Hepatic stellate cell (primary cell): ENCODE results near the gene RGCC.

ENCODE experiments used
- DNase-seq: peaks from one replicate; pipeline ENCODE4 v3.0.0; 2011; ENCODE audit warnings: low spot score

The RGCC gene

DNA sequence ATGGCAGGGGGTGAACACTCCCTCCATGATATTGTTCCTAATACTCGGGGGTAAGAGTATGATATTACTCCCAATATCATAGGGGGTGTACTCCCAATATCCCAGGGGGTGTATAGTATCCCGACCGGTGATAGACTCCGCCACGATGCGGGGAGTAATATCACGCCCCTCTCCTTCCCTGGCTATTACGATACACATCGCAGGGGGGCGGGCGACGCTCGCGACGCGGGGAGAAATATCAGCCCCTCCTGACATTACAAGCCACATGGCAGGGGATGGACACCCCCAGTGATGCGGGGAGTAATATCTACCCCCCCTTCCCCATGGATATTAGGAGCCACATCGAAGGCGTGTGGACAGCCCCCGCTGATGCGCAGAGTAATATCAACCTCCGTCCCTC lies 3.2 kb upstream of the RGCC start:
- no peak for DNase-seq

DNA sequence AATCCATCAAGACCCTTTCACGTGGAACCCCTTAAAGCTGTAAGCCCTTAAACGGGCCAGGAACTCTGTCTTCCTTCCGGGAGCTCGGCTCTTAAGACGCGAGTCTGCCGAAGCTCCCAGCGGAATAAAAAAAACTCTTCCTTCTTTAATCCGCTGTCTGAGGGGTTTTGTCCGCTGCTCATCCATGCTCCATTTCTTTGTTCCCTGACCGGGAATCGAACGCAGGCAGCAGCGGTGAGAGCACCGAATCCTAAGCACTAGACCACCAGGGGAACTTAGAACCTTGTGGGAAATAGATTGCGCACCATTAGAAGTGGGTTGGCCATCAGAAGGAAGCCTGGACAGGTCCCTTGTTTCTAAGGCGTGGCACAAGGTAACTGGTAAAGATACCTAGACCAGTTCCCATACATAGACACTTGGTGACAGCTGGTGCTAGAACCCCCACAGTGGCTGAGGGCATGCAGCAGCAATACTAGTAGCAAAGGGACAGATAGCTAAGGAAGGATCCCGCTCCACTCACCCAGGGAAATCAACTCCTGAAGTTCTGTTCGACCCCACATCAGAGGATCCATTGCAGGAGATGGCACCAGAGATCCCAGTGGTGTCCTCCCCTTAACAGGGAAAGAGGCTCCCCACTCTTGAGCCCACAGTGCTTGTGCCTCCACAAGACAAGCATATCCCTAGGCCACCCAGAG lies 1.5 kb upstream of the RGCC start:
- DNase-seq = no peak

DNA sequence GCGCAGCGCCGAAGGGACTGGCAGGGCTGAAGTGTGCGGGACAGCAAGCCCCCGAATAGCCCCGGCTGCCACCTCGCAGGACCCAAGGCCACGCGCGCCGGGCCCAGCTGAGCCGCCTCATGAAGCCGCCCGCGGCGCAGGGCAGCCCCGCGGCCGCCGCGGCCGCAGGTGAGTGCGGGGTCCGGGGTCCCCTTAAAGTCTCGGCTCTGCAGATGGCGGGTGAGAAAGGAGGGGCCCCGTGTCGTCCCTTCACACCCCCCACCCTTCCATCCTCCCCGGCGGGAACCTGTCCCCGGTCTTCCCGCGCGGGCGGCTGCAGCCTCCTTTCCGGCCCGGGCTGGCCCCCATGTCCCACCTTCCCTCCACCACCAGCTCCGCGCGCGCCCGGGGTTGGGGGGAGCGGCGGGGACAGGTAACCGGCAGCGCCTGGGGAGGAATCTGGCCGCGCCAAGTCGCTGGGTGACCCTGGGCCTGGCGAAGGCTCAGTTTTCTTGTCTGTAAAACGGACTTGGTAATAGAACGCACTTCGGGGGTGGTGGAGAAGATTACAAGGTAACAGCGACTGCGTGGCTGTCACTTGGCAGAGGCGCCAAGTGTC lies 338 bp downstream of the RGCC start:
- DNase-seq = no peak

DNA sequence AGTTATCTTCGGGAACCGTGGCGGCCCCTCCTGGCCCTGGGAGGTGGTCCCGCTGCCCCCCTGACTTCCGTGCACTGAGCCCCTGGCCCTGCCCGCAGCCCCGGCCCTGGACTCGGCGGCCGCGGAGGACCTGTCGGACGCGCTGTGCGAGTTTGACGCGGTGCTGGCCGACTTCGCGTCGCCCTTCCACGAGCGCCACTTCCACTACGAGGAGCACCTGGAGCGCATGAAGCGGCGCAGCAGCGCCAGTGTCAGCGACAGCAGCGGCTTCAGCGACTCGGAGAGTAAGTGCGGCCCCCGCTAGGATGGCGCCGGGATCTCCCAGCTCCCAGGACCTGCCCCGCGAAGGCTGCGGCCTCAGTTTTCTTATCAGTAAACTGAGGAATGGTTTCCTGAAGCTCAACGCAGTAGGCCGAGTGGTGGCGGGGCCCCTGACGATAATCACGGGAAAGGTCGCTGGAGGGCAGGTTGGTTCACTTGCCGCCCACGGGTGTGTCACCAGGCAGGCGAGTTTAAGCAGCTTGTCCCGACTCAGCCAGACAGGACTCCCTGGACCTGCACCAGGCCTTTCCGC lies 924 bp downstream of the RGCC start:
- peak; percentile 29 for DNase-seq

DNA sequence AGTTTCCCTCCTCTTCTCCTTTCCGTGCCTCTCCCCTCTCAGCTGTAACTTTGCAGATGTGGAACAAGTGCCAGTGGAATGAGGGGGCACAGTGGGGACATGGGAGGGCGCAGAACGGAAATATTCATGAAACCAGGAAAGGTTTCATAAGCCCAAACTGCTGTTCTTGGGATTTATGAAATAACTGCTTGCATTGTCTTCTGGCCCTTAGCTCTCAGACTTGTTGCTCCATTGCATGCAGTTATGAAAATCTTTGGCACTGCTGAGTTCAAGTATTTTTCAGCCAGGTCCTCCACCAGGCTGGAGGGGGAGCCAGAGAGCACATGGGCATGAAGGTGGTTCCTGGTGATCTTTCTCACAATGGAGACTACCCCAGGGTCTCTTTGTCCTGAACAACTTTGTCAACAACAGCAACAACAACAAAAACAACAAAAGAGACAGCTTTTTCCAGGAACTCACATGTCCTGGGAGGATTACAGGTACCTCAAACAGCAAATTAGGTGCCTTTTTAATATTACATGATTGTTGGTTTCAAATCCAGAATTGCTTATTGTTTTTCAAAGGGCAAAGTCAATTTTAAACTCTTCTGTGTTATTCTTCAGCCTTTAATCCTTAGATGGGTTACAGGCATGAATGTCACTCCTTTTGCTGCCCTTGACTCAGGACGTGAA lies 1.5 kb downstream of the RGCC start:
- peak; percentile 59 for DNase-seq

DNA sequence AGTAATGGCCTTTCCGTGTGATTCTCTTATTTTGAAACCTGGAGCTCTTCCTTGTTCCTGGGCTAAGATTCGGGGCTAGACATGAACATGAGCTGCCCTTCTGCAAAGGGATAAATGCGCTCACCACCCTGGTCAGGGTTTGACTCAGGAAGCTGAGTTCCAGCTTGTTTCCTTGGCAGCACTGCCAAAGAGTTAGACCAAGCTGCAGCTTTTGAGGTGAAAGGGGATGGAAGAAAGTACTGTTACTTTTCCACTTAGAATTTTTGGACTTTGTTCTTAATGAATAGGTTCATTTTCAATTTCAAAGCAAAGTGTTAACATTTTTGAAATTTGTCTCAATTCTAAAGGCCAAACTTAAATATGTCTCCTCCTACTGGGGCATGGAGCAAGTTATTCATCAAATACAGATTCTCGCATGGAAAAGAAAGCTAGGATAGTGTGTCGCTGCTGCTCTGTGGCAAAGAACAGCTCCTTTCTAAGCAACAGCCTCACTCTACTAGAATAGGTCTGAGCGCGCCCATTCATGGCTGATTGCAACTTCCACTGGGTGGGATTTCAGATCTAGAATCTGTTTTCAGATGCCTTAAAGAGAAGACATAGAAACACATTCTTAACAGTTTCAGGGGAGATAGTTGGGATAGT lies 2.2 kb downstream of the RGCC start:
- DNase-seq = no peak

DNA sequence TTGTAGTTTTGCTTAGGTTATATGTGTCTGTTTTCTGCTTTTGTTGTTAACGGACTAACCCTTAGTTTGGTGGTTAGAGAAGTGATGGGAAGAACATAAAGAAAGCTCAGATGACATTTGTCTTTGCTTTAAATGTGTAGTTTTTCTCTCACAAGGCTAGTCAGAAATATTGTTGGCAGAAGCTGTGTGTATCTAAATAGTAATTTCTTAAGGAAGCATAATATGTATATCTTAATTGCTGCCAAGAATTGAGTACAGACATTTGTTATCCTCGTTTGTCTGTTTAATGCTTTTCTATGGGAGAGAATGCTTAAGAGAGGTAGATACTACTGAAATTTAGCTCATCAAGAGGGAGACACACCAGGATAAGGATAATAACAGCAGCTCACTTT lies 2.7 kb downstream of the RGCC start:
- DNase-seq = no peak

DNA sequence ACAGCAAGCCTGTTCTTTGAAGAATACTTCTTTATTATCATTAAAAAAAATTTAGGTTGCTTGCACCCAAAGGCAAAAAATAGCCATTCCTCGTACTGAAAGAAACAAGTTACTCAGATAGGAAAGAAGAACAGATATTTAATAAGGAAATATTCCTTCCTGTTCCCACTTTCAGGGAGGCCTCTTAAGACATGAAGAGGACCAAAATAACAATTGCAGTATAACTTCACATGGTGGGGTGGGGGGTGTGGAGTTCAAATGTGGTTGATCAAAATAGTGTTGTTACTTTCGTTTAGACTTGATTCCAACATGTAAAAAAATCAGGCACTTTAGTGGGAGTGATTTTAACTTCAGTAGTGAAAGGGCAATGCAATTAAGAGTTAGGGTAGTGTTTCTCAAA lies 3.6 kb downstream of the RGCC start:
- no peak for DNase-seq

DNA sequence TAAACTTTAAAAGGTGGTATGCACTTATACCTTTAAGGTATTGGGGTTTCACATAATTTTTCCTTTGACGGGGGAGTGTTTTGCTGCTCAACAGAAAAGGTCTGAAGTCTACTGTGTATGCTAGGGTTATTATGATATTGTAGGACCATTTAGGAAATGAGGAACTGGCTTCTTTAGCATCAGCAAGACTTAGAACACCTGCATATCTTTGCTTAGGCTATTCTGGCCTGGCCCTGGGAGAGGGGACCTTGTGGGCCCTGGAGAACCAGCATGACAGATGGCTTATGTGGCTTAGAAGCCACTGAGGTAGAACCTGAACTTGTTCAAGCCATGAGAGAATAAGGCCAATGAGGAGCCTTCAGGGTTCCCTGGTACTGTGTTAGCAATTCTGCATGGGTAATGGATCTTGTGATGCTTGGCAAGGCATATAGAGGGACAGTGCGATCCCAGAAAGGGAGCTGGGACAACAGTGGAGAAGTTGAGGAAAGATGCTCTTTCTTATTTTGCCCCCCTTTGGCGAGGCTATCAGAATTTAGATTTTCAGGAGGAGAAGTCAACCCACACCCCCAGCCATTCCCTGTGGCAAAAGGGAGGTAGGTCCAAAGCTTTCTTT lies 4.3 kb downstream of the RGCC start:
- no peak for DNase-seq

DNA sequence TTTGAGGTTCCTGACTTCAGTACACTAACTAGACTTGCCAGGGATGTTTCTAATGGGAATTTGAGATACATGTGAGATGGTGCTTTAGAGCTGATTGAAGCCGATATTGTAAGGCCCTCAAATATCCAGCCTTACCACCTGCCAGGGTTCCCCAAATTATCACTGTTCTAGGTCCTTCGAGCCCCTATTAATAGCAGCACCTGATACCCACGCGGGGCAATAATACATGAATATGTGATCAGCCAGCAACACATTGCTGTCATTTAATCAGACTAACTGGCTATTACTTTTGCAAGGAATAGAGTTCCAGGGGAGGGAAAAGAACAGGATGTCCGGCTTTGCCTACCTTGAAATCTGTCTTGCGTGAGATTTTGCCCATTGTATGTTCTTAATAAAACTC lies 5.1 kb downstream of the RGCC start:
- no peak for DNase-seq

DNA sequence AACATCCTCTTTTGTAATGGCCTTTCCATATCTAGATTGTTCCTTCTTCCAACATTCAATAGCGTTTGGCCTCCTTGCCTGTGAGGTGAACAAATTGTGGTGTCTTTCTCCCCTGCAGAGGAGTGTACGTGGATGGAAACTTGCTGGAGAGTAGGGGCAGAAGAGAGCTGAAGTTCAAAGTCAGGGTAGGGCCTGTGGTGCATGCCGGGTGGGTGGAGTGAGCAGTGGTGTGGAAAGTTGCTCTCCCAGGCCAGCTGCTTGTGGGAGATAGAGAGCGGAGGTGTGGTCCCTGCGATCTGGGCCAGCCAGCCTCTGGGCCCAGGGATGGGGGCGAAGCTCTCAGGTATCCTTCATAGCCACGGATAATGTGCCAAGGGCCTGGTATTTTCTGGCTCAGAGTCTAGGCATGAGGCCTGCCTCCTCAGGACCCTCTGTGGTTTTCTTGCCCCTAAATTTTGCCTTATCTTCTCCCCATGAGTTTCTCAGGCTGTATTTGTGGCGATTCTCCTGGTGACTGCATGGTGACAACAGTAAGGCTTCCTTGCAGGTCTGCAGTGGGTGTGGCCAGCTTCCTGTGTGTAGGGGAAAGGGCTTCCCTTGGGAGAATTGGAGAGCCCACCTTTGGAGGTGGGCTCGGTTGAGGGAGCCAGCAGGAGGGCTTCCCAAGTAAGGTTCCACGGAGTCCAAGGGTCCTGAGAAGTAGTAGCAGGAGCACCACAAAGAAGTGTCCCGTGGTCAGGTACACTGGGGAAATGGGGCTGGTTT lies 6.7 kb downstream of the RGCC start:
- no peak for DNase-seq

DNA sequence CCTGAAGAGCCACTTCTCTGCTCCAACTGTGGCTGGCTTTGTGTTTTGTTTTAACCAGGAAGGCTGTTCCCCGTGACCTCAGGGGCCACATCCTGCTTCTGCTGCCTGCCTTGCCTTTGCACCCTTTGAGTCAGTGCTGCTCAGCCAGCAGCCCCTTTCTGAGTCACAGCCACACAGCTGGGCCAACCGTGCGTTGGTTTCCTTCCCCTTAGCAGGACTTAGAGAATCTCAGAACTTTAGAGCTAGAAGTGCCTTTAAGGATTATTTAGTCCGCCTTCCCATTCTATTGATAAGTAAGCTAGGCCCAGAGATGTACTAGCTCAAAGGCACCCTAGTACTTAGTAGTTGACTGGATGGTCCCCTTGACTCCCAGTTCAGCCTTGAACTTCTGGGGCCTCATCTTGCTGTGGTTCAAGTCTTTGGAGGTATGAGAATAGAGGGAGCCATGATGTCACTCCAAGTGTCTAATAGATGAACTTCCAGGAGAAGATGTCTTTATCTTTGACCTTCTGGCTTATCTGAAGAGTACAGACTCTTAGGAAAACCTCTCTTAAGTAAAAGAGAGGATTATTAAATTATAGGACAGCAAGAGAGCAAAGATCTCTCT lies 8.0 kb downstream of the RGCC start:
- peak; percentile 81 for DNase-seq

DNA sequence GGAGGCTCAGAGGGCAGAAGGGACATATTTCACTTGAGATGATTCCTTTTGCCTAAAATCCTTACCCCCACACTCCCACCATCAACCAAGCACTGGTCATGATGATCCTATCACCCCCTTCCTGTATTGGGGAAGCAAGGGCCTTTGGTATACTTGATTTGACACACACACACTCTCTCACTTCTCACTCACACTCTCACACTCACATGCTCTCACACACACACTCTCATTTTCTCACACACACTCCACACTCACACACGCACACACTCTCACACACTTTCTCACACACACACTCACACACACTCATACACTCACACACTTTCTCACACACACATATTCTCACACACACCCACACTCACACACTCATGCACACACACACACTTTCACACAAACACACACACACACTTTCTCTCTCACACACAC lies 8.6 kb downstream of the RGCC start:
- DNase-seq = no peak

DNA sequence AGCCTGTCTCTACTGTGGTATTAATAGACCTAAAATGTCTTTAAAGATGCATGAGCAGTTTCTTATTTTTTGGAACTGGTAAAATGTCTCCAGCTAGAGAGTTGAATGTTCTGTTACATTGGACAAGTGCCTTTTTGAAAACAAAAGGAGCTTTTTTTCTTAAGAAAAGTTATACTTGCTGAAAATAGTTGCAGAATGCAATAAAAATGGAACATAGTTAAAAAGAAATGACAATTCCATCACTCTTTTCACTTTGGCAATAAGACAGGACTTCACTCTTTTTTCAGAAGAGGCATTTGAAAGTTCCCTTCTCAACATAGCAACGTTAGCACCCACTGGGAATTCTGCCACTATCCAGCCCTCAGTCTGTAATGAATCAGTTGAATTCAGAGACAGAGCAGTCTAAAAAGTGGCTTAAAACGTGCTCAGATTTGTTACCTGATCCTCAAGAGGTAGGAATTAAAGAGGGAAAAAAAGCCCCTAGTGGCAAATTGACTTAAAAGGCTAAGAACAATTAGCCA lies 10.1 kb downstream of the RGCC start:
- no peak for DNase-seq

DNA sequence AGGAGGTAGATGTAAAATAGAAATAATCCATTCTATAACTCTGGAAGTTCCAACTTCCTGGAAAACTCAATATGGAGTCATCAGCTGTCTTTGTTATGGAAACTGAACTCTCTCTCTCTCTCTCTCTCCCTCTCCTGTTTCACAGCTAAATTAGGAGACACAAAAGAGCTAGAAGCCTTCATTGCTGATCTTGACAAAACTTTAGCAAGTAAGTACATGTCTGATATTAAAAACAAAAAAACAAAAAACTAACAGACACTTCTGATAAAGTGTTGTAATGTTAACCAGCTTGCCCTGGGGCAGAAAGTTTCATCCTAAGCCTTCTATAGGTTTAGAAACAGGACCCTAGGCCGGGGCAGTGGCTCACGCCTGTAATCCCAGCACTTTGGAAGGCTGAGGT lies 11.3 kb downstream of the RGCC start:
- no peak for DNase-seq

DNA sequence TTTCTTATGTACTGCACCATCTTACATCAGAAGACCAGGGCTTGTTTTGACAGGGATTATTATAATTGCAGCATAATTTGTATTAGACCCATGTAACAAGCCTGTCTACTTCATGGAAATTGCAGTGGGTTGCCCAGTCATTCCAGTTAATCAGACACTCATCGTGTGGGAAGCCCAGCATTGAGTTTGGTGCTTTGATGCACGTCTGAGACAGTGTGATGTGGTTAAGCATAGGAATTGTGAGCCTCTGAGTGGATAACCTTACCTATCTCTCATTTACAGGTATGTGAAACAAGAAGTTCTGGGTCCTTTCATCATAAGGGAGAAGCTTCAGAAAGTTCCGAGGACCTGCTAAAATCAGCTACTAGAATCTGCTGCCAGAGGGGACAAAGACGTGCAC lies 12.8 kb downstream of the RGCC start:
- DNase-seq = no peak

DNA sequence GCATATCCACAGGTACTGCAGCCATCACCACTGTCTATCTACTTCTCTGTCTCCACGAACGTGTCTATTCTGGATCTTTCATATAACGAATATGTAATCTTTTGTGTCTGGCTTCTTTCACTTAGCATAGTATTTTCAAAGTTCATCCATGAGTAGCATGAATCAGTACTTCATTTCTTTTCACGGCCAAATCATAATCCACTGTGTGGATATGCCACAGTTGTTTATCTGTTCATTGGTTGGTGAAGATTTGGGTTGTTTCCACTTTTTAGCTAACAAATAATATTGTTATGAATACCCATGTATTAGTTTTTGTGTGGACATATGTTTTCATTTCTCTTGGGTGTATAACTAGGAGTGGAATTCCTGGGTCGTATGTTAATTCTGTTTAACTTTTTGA lies 14.4 kb downstream of the RGCC start:
- no peak for DNase-seq

DNA sequence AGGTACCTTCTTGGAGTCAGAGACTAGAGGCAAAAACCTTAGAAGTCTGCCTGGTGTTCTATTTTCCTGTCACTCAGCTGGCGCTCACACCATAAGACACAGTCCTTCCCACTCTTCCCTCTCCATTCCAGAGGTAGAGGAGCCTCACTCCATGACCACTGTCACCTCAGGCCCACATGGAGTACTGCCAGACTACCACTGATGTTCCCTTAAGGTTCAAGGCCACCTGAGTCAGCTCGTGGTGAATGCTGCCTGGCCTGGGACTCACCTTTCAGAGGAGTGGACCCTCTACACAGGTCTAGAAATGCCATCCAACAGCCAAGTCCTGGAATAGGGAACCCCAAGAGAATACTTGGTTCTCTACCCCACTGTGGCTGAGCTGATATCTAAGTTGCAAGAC lies 29.9 kb downstream of the RGCC start:
- DNase-seq = no peak

DNA sequence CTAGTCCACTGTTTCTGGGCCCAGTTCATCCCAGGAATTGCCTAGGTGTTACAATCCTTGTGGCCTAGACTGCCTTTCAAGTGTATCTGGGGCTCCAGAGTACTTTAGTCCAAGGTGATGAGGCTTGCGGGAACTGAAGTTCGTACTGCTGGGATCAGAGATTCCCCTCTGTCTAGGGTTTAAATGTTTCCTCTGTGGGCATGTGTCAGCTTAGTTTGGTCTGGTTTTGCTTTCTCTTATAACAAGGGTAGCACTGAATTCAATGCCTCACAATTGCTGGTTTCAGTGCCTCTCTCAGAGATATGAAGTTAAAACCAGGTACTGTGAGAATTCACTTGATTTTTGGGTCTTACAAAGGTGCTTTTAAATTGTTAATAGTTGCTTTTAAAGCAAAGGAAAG lies 30.8 kb downstream of the RGCC start:
- DNase-seq = no peak

DNA sequence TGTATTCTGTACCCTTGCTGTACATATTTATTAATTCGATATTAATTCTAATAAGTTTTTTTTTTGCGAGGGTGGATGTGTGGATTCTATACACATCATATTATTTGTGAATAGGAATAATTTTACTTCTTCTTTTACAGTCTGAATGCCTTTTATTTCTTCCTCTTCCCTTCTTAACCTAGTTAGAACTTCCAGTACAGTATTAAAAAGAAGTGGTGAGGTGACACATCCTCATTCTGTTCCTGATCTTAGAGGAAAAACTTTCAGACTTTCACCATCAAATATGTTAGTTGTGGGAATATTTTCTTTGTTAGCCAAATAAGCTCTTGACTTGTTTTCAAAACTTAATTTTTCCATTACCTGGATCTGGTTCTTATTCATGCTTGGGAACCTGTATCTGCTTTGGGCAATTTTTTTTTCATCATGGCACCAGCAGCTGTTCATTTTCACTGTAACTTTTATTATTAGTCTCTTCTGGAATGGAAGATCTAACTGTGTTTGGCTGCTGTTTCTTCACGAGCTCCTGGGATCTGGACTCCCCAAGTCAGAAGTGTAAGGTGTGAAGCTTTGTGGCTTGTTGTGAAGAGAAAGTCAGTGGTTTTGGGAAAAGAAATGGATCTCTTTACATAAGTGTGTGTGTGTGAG lies 33.1 kb downstream of the RGCC start:
- DNase-seq = no peak
